Activated naive CD4-positive, alpha-beta T cell treated with anti-CD3 and anti-CD28 coated beads for 36 hours (primary cell): ENCODE measurements around the gene GK. TPM values are rescaled to one million over a fixed set of nuclear protein-coding genes. Genes with fewer than 3 reads are reported as not detected.

Source experiments
- total RNA-seq, 2 experiments: library from RNA; stranded (reverse); gene quantifications; one replicate each; pipeline ENCODE4 v1.2.3, GENCODE V29; 2021

GK gene
- total RNA-seq, 2 experiments from 2014 or later: 85.9 to 90.3 TPM

Other genes with a start within 250 kb of the GK start
- 1 to 10 TPM in 1 of 2 experiments, under 1 TPM in 1; 0.79 to 1.1 TPM for gene TASL, start 75.7 kb upstream of the GK start, total RNA-seq
- 10 to 100 TPM; 13.6 to 15.7 TPM for gene TAB3, start 235.8 kb downstream of the GK start, total RNA-seq